GM23338 (cell line): ENCODE results near the gene ANKRD60. TPM values are rescaled to one million over a fixed set of nuclear protein-coding genes. Genes with fewer than 3 reads are reported as not detected.

ENCODE experiments used
- ATAC-seq: fragments of 200-7000 bp; cut with Tn5 transposase; 3 replicates; pipeline ENCODE4 v1.9.1; 2020
- DNase-seq: peaks from one replicate; pipeline ENCODE4 v3.0.0-alpha.2; 2015; ENCODE audit warnings: low spot score
- H2AFZ ChIP-seq: fragments of 200-600 bp; sonication (generic); 2 replicates; pipeline ENCODE4 v1.8.0; 2016; ENCODE audit warnings: antibody characterized with exemption, mild to moderate bottlenecking, moderate library complexity
- H3F3A ChIP-seq: fragments of 200-600 bp; sonication (generic); replicated peaks from 2 replicates; pipeline ENCODE4 v1.8.0; 2017; ENCODE audit warnings: antibody characterized with exemption, mixed run types, low read depth
- H3K27ac ChIP-seq: fragments of 200-600 bp; sonication (generic); 2 replicates; pipeline ENCODE4 v1.6.1; 2016; ENCODE audit warnings: low read depth
- H3K27me3 ChIP-seq: fragments of 200-600 bp; sonication (generic); 2 replicates; pipeline ENCODE4 v1.8.0; 2016; ENCODE audit warnings: mild to moderate bottlenecking, mixed run types, moderate library complexity; ENCODE audit not compliant: insufficient read depth
- H3K36me3 ChIP-seq: fragments of 200-600 bp; sonication (generic); 2 replicates; pipeline ENCODE4 v1.8.0; 2016; ENCODE audit warnings: mild to moderate bottlenecking; ENCODE audit not compliant: insufficient read depth
- H3K4me1 ChIP-seq: fragments of 200-600 bp; sonication (generic); 2 replicates; pipeline ENCODE4 v1.8.0; 2016; ENCODE audit warnings: mild to moderate bottlenecking, moderate library complexity; ENCODE audit not compliant: insufficient read depth
- H3K4me2 ChIP-seq: fragments of 200-600 bp; sonication (generic); 2 replicates; pipeline ENCODE4 v1.7.1; 2017; ENCODE audit warnings: mixed run types
- H3K4me3 ChIP-seq: fragments of 200-600 bp; sonication (generic); 2 replicates; pipeline ENCODE4 v1.6.1; 2016; ENCODE audit warnings: mixed run types
- H3K79me2 ChIP-seq: fragments of 200-600 bp; sonication (generic); replicated peaks from 2 replicates; pipeline ENCODE4 v1.8.0; 2017; ENCODE audit warnings: mild to moderate bottlenecking; ENCODE audit not compliant: insufficient read depth
- H3K9me2 ChIP-seq: fragments of 200-600 bp; sonication (generic); 2 replicates; pipeline ENCODE4 v1.8.0; 2017; ENCODE audit not compliant: insufficient read depth
- H4K20me1 ChIP-seq: fragments of 200-600 bp; sonication (generic); replicated peaks from 2 replicates; pipeline ENCODE4 v1.8.0; 2017; ENCODE audit warnings: mild to moderate bottlenecking; ENCODE audit not compliant: insufficient read depth
- H3K27ac Mint-ChIP-seq: 2 replicates; pipeline ENCODE4 v1.8.0; 2020; ENCODE audit warnings: inconsistent platforms, mild to moderate bottlenecking, moderate library complexity, mixed read lengths
- H3K27me3 Mint-ChIP-seq: 3 replicates; pipeline ENCODE4 v1.8.0; 2022; ENCODE audit warnings: low read depth, mild to moderate bottlenecking, moderate library complexity, mixed read lengths, inconsistent platforms; ENCODE audit not compliant: insufficient read depth, poor library complexity
- H3K36me3 Mint-ChIP-seq: 3 replicates; pipeline ENCODE4 v1.8.0; 2021; ENCODE audit warnings: low read depth, mild to moderate bottlenecking, inconsistent platforms, moderate library complexity, mixed read lengths
- H3K4me1 Mint-ChIP-seq: 3 replicates; pipeline ENCODE4 v1.8.0; 2020; ENCODE audit warnings: mild to moderate bottlenecking, inconsistent platforms, mixed read lengths
- H3K4me3 Mint-ChIP-seq: 3 replicates; pipeline ENCODE4 v1.8.0; 2021; ENCODE audit warnings: moderate library complexity, mild to moderate bottlenecking, inconsistent platforms, mixed read lengths
- H3K9me3 Mint-ChIP-seq: 3 replicates; pipeline ENCODE4 v1.8.0; 2020; ENCODE audit warnings: moderate library complexity, mild to moderate bottlenecking, inconsistent platforms, mixed read lengths
- CREB1 ChIP-seq: fragments of 250-450 bp; sonication (Bioruptor Pico); IDR thresholded peaks from 2 replicates; pipeline ENCODE4 v1.5.0; 2020; ENCODE audit warnings: low read depth, mild to moderate bottlenecking, moderate library complexity
- CTCF ChIP-seq, 2 experiments: fragments of 200-600 bp in 1 of 2; sonication (generic) in 1 of 2; conservative IDR thresholded peaks; 2 replicates each; pipeline versions ENCODE4 v1.5.1 to v1.6.1; 2016 to 2017; ENCODE audit warnings: antibody characterized with exemption in 2 of 2, low read depth in 2 of 2, mild to moderate bottlenecking in 2 of 2, moderate library complexity in 1 of 2
- ZNF462 ChIP-seq: fragments of 250-450 bp; sonication (Bioruptor Pico); IDR thresholded peaks from 2 replicates; pipeline ENCODE4 v1.5.0; 2020; ENCODE audit warnings: mild to moderate bottlenecking, moderate library complexity
- polyA plus RNA-seq: library from polyadenylated mRNA; unstranded; fragments of >200 nt; fragmentation: Nextera tagmentation; extraction: Ambion mirVana; gene quantifications from 2 replicates; pipeline ENCODE4 v1.2.1, GENCODE V29; 2016
- total RNA-seq: library from RNA; depleted of rRNA; stranded (reverse); fragments of >200 nt; shearing (Covaris generic); gene quantifications from 2 replicates; pipeline ENCODE4 v1.2.3, GENCODE V29; 2014

The ANKRD60 gene
- total and polyA plus RNA-seq, 2 experiments from 2014 or later: not detected

DNA sequence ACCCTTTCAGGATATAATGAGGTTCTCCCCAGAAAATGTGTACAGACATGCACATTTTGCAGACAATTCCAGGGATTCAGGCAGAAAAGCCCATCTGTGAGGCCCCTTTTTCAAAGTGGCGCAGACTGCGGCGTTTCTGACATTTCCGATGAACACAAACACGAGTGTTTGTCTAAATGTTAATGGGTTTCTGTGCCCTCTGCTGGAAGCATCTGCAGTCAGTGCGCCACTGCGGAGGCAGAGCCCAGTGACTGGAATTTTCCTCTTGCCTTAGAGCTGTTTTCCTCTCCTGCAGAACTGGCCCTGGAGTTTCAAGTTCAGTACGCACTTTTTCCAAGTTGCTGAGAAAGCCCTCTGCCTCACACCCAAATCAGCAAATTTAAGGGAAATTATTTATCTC, 15.3 kb downstream of the ANKRD60 start:
- H3K27ac Mint-ChIP-seq: no peak overlapping the region

More for the DNA sequence above, 15.3 kb downstream of the ANKRD60 start:
- ATAC-seq (no peak), DNase-seq (no peak)
- H3K27ac ChIP-seq: no peak overlapping the region
- H2AFZ ChIP-seq: no peak overlapping the region
- no peak overlapping the region for H3K4me3 Mint-ChIP-seq
- 0 out of 2 replicates have a peak, but pooled peaks cover 9% of the 10 kb centered on the region for H3F3A ChIP-seq
- no peaks in the 10 kb centered on the region for H3K4me1 ChIP-seq
- no peak overlapping the region for H3K4me3 ChIP-seq
- H3K27me3 Mint-ChIP-seq: no peaks in the 10 kb centered on the region
- no peaks in the 10 kb centered on the region for H3K36me3 ChIP-seq
- no peaks in the 10 kb centered on the region for H3K27me3 ChIP-seq
- no peaks in the 10 kb centered on the region for H3K9me2 ChIP-seq
- peaks cover 2% of the 10 kb centered on the region; the same call in 1 of the 3 replicates for H3K4me1 Mint-ChIP-seq
- H3K79me2 ChIP-seq: no peaks in the 10 kb centered on the region
- H3K9me3 Mint-ChIP-seq: 0 out of 3 replicates have a peak, but pooled peaks cover 2% of the 10 kb centered on the region
- no peaks in the 10 kb centered on the region for H3K36me3 Mint-ChIP-seq
- no peaks in the 10 kb centered on the region for H4K20me1 ChIP-seq
- no peak overlapping the region for H3K4me2 ChIP-seq
- TF ChIP-seq ZNF462 (CRISPR knock-in tag): no peak
- no peak for TF ChIP-seq CREB1 (CRISPR knock-in tag)
- TF ChIP-seq CTCF (conservative IDR thresholded peaks at IDR 0.05; ENCODE audit: low read depth in 2 of 2): no peak
